ENCODE results near the gene FLNA. TPM values are rescaled to one million over a fixed set of nuclear protein-coding genes. Genes with fewer than 3 reads are reported as not detected.

The FLNA gene
- total and polyA plus RNA-seq, 10 of the 15 experiments (the other 5 are each of a cell fraction or from before 2014, with no cell fraction given) = 5.1 to 643 (median 171) TPM

GRCh38 chrX:154401918-154402621 is 27.6 kb upstream of the FLNA start (continued):
- TF ChIP-seq ZBTB33 (IDR thresholded peaks at IDR 0.05) (no peak), E2F4 (IDR thresholded peaks at IDR 0.05; ENCODE audit: low read depth, low read length) (no peak), BCLAF1 (IDR thresholded peaks at IDR 0.05) (no peak), HCFC1 (IDR thresholded peaks at IDR 0.05; ENCODE audit: low read length) (no peak), RAD21 (IDR thresholded peaks at IDR 0.05; ENCODE audit: insufficient read depth, low read depth, low read length) (no peak), CTCF (IDR thresholded peaks at IDR 0.05 in 2 of 3, conservative IDR thresholded peaks at IDR 0.05 in 1 of 3; ENCODE audit: control insufficient read depth in 2 of 3, extremely low read depth in 1 of 3, insufficient read depth in 1 of 3, low read depth in 3 of 3, low read length in 3 of 3) (no peak), CUX1 (IDR thresholded peaks at IDR 0.05; ENCODE audit: insufficient replicate concordance, low read depth, low read length) (no peak), NFIC (IDR thresholded peaks at IDR 0.05; ENCODE audit: low read depth, low read length) (no peak), ZNF592 (IDR thresholded peaks at IDR 0.05) (no peak), SMAD5 (IDR thresholded peaks at IDR 0.05; ENCODE audit: low read depth) (no peak)

All from GM12878 (cell line).